Mammary epithelial cell (primary cell): ENCODE measurements around the gene ZFAND5.

Experiments used
- CTCF ChIP-seq, 2 donors: IDR thresholded peaks in 1 of 2; conservative IDR thresholded peaks in 1 of 2; 2 replicates each; pipeline ENCODE4 v1.5.1; 2011 to 2012; ENCODE audit warnings: inconsistent platforms in 2 of 2, low read length in 2 of 2, mild to moderate bottlenecking in 2 of 2, control low read depth in 1 of 2, low read depth in 1 of 2; ENCODE audit not compliant: insufficient read depth in 1 of 2; ENCODE audit errors: extremely low read depth in 1 of 2
- EZH2 ChIP-seq: IDR thresholded peaks from 2 replicates; pipeline ENCODE4 v1.6.1; 2012; ENCODE audit warnings: low read length, inconsistent platforms, borderline replicate concordance

DNA sequence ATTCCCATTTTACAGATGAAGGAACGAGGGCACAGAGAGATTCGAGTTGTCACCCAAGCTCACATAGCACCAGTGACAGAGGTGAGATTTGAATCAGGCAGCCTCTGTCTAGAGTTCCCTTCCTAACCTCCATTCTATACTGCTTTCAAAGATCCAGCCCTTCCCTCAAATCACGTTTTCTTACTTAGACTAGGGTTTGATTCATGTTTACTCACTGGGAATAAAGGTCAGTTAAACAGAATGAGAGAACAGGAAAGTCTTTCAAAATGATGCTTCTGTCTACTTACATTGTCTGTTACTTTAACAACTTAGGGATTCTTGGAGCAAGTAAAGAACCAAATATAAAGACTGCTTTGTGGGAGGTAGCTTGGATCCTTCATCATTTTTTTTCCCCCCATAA, 40.0 kb downstream of the ZFAND5 start:
- TF ChIP-seq CTCF (conservative IDR thresholded peaks at IDR 0.05 in 1 of 2, IDR thresholded peaks at IDR 0.05 in 1 of 2; ENCODE audit: extremely low read depth in 1 of 2, insufficient read depth in 1 of 2, low read depth in 1 of 2, low read length in 2 of 2): no peak
- TF ChIP-seq EZH2: no peak
